NB4 (cell line): Measurements from ENCODE around the gene SLC49A3.
"Not testable (repeated sequence)": the region's sequence is repeated elsewhere in the genome, so short reads cannot be mapped to it uniquely, and the experiment has no call there.

Experiments
- CTCF ChIP-seq: IDR thresholded peaks from one replicate; pipeline ENCODE4 v1.5.1; 2012; ENCODE audit warnings: low read depth, low read length
- MAX ChIP-seq: IDR thresholded peaks from 2 replicates; pipeline ENCODE4 v1.6.1; 2011; ENCODE audit warnings: low read depth, low read length
- POLR2A ChIP-seq: IDR thresholded peaks from 2 replicates; pipeline ENCODE4 v1.6.1; 2011; ENCODE audit warnings: mild to moderate bottlenecking; ENCODE audit not compliant: insufficient read length; ENCODE audit errors: extremely low read depth

- TF ChIP-seq CTCF, POLR2A, MAX: not testable (repeated sequence)
Observed at GRCh38 chr4:642366-642765, 46.6 kb downstream of the SLC49A3 start.
